GM18909 (cell line): ENCODE data around the gene C16orf54.
"Not testable (repeated sequence)": the region's sequence is repeated elsewhere in the genome, so short reads cannot be mapped to it uniquely, and the experiment has no call there.

Experiments
- ATAC-seq: cut with Tn5 transposase; IDR thresholded peaks from one replicate; pipeline ENCODE4 v1.9.1; 2021; ENCODE audit warnings: mild to moderate bottlenecking; ENCODE audit not compliant: unreplicated experiment, poor library complexity

C16orf54 gene

DNA sequence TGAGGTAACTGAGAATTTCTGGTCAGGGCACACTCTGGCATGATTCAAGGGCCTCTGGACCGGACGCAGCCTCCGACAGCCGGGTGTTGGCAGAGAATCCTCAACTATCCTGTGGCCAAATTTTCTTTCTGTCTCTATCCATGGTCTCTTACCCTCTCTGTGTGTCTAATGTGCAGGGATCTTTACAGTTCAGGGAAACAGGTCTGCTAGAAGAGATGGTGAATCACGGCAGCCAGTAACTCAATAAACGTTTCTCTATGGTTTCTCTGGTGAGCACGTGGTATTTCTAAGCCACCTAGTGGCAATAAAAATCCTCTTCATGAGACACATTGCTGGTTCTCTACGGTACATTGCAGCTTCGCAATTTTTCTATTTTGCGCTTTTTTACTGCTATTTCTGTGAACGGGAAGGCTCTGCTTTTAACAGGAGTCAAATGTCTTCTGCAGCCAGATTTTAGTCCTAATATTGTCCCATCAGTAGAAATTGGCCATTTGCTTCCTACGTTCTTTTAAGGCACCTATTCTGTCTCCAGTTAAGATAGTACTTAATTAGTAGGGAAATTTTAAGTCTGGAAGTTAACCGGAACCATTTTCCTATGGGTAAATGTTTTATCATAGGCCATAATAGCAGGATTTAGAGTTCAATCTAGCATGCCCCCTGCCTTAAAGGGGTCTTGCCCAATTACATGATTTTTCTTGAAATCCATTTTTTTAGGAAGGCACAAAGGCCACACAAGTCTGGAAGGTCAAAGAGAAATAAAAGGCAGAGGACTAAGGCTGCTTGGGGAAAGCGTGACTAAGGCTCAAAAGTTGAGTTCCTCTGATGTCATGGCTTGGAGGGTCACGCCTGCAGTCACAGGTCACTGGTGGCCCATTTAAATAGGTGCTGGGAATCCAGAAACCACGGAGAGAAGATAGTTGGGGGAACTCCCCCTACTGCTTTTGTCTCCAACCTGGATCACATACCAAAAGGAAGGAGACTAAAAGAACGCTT is 35.3 kb downstream of the C16orf54 start:
- ATAC-seq: no peak

DNA sequence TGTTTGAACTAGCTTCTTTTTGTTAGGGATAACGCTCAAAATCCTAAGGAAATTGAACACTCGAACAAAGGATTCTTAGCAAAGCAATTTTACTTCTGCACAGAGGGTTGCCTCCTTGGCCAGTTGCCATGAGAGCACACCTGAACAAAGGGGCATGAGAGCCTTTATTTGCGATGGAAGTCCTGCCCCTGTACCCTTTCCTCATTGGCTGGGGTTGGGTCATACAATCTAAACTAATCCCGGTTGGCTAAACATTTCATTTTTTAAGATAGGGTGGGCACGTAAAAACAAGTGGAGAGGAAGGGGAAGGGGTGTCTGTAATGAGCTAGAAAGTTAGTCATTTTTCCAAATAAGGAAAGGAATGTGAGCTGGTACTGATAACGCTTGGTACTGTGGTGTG is 36.1 kb downstream of the C16orf54 start:
- ATAC-seq: not testable (repeated sequence)

DNA sequence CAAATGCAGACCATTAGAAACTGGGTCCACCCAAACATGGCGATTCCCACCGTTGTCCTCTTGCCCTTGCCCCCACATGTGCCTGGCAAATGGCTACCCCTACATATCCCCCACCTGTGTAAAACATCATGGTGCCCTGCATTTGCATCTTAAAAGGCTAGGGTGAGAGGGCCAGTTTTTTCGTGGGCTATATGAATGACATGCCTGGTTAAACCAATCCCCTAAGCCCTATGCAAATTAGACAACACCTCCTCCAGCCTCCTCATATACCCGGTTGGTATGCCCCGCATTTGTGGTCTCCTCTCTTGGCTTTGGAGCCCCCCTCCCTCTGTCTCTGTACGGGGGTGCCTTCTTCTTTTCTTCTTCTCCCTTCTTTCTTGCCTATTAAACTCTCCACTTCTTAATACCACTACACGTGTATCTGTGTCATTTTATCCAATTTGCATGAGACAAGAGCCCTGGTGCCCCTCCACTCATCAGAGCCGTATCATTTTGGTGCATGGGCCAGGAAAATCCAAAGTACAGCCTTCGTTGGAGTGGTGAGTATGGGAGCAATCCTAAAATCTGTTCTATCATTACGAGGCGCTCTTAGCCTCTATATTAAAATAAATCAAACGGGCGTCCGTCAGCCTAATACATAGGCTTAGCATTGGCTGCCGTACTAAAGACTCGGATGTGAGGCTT is 36.7 kb downstream of the C16orf54 start:
- no peak for ATAC-seq

DNA sequence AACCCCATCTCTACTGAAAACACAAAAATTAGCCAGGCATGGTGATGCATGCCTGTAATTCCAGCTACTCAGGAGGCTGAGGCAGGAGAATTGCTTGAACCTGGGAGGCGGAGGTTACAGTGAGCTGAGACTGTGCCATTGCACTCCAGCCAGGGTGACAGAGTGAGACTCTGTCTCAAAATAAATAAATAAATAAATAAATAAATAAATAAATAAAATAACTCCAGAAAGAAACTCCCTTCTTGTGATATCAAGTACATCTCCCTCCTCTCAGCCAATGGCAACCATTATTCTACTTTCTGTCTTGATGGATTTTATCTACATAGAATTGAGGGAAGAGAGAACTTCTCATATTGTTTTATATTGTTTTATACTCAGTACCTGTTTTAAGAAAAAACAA is 38.6 kb downstream of the C16orf54 start:
- ATAC-seq: not testable (repeated sequence)

DNA sequence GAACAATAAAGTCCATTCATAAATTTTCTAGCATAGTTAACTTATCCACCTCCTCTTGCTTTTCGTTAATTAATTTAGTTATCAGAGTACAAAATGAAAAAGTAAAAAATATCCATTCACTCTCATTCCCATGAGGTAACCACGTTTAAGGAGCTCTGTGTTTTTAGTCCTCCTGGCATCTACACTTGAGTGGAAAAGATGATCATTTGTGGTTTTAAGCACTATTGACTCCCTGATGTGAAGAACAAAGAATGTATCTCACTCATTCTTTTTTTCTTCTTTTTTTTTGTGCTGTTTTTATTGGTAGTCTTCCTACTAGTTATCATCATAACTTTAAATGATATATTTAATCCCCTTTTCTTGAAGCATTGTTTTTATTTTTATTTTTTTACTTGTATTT is 40.8 kb downstream of the C16orf54 start:
- ATAC-seq: no peak

DNA sequence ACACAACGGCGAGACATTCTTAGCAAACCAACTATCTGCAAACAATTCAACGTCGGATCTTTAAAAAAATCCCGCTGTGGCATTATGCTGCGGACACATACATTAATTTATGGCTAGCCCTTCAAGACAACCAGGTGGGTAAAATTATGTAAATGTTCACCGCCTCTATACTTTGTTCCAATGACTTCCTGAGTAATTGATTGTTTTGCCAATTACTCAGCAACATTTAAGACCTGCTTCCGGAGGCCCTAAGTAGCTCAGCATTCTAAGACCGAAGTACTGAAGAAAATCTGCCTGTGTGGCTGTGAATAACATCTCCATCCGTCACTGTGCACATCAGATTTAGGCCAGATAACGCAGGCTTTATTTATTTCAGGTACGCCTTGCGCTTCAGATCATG is 43.5 kb downstream of the C16orf54 start:
- peak; percentile 38 for ATAC-seq

DNA sequence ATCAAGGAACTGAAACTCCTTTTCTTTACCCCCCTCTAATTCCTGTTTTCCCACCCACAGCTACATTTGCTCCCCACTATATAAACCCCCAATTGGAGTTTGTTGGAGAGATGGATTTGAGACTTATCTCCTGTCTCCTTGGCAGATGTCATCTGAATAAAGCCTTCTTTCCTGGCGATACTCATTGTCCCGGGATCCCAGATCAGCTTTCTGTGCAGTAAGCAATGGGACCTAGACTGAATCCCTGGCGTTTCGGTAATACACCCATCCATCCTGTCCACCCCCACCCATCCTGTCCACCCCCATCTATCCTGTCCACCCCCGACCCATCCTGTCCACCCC is 44.6 kb downstream of the C16orf54 start:
- no peak for ATAC-seq

DNA sequence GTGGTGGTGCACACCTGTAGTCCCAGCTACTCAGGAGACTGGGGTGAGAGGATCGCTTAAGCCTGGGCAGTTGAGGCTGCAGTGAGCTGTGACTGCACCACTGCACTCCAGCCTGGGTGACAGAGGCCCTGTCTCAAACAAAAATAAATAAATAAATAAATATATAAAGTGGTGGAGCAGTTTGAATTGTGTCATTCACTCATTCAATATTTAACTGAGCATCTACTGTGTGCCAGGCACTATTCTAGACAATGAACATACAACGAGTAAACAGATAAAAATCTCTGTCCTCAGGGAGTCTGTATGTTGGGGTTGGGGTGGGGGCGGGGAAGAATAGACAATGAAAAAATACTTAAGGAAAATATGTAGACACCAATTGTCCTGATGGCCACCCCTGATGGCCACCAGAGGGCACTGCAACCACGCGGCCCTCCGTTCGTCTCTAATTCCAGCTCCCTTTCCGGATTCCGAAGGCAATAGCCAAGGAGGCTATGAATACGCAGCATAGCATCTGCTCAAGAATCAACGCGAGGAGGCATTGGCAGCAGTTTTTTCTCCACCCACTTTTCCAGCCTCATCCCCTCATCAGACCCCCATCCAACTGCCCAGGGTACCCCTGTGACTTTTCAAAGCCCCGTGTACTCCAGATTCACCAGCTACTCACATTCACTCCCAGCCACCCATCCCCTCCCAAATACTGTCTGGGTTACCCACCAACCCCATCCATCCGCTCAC is 45.4 kb downstream of the C16orf54 start:
- ATAC-seq: no peak

DNA sequence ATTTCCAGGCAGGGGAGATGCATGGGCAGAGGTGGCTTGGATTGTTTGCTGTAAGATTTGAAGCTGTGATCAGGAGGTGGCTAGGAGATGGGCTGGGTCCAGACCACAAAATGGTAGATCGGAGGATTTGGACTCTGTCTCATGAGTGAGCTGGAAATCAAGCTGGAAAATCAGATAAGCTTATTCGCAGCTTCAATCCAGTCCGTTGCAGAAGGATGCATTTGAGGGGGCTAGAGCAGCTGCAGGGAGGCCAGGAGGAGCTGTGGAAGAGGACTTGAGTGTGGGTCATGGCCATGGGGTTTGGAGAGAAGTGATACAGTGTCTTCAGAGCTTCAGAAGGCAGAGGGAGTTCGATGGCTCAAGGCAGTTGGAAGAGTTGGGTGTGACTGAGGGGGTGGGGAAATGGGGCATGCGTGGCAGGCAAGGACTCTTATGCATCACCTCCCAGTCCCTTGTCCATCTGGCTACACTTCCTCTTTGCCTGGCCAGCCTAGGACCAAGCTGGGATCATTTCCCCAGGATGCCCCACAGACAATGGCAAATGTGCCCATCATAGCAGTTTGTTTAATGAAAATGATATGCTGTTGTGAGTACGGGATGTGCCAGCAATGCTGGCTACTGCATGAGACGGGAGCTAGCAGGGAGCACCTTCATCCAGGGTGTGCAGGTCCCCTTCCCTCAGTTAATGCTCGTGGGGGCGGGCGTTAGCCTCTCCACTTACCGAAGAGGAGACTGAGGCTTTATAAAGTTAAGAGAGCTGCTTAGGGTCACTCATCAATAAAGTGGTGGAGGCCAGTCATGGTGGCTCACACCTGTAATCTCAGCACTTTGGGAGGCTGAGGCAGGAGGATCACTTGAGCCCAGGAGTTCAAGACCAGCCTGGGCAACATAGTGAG is 46.2 kb downstream of the C16orf54 start:
- no peak for ATAC-seq

DNA sequence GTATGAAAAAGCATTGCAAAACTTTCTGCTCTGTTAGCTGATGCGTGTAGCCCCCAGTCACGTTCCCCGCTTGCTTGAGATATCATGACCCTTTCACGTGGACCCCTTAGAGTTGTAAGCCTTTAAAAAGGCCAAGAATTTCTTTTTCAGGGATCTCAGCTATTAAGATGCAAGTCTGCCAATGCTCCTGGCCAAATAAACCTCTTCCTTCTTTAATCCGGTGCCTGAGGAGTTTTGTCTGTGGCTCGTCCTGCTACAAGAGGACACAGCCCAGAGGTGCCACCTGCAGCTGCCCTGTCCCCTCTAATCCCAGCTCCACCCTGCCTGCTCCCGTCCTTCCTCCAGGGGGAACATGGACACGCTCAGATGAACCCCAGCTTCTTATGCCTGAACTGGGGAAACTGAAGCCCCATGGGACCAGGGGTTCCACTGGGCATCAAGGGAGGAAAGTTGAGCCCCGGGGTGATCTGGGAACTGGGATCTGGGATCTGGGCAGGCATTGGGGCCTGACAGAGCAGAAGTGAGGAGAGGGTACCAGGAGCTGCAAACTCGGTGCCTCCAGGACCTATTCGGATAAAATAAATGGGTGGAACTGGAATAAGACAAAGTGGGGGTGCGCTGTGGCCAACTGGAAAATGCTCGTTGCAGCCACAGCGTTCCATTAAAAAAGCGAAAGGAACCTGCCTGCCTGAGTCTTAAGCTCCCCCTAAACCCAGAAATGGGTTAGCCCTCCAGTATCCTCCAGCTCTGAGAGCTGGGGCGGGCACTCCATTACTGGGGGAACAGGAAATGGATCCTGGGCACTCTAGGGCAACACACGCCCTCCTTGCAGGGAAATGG is 47.1 kb downstream of the C16orf54 start:
- ATAC-seq: no peak

DNA sequence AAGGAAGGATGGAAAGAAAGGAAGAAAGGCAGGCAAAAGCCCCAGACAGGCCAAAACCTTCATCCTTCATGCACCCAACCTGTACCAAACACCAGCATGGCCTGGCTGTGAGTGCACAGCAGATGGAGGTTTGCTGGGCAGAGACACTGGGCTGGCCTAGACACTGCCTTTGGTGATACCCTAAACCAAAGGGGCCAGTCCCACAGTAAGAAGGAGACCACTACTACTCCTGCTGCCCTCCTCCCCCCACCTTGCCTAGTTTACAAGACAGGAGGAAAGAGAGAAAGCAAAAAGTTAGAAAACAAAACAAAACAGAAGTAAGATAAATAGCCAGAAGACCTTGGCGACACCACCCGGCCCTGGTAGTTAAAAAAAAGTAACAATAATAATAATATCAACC is 47.7 kb downstream of the C16orf54 start:
- ATAC-seq: no peak

DNA sequence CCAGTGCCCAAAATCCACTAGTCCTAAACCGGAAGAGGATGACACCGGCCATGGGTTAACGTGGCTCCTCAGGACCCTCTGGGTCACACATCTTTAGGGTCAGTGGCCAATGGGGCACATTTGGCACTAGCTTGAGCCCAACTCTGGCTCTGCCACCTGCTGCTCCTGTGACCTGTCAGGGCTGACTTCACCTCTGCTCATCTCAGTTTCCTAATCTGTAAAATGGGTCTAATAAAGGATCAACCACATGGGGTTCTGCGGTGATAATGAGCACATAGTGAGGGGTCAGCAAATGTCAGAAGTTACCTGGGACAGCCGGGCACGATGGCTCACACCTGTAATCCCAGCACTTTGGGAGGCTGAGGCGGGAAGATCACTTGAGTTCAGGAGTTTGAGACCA is 48.4 kb downstream of the C16orf54 start:
- ATAC-seq: no peak

DNA sequence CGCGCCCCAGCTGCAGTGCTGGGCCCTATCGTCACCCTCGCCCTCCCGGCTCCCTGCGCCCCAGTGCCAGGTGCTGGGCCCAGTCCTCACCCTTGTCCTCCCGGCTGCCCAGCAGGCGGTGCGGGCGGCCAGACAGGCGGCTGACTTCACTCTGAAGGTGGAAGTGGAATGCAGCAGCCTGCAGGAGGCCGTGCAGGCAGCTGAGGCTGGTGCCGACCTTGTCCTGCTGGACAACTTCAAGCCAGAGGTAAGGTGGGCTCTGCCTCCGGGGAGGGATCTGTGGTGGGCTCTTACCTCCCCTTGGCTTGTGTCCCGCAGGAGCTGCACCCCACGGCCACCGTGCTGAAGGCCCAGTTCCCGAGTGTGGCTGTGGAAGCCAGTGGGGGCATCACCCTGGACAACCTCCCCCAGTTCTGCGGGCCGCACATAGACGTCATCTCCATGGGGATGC is 48.9 kb downstream of the C16orf54 start:
- ATAC-seq: no peak

DNA sequence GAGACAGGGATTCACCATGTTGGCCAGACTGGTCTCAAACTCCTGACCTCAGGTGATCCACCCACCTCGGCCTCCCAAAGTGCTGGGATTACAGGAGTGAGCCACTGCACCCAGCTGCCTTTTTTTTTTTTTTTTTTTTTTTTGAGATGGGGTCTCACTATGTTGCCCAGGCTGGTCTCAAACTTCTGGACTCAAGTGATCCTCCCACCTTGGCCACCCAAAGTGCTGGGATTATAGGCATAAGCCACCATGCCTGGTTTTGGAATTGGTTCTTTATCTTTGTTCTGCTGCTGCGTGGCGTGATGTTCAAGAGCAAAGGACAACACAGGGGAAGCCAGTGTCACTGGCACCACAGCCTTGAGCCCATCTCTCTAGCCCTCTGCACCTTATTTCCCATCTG is 50.1 kb downstream of the C16orf54 start:
- not testable (repeated sequence) for ATAC-seq

DNA sequence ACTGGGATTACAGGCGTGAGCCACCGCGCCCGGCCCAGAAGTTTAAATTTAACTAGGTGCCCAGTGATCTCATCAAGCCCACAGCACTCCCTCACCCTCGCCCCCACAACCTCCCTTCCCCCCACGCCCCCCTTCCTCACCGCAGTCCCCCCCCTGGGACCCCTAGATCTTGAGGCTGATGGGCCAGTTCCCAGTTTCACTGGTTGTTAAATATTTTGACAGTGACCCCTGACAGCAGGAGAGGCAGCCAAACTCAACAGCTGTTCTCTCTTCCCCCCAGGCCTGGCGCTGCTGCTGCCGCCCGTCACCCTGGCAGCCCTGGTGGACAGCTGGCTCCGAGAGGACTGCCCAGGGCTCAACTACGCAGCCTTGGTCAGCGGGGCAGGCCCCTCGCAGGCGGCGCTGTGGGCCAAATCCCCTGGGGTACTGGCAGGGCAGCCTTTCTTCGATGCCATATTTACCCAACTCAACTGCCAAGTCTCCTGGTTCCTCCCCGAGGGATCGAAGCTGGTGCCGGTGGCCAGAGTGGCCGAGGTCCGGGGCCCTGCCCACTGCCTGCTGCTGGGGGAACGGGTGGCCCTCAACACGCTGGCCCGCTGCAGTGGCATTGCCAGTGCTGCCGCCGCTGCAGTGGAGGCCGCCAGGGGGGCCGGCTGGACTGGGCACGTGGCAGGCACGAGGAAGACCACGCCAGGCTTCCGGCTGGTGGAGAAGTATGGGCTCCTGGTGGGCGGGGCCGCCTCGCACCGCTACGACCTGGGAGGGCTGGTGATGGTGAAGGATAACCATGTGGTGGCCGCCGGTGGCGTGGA is 51.2 kb downstream of the C16orf54 start:
- no peak for ATAC-seq

DNA sequence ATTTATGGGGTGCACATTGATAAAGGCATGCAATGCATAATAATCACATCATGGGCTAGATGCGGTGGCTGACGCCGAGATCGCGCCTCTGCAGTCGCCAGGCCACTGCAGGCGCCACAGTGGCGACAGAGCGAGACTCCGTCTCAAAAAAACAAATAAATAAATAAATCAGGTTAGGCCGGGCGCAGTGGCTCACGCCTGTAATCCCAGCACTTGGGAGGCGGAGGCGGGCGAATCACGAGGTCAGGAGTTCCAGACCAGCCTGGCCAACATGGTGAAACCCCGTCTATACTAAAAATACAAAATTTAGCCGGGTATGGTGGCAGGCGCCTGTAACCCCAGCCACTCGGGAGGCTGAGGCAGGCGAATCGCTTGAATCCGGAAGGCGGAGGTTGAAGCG is 53.2 kb downstream of the C16orf54 start:
- not testable (repeated sequence) for ATAC-seq
